Left lung (tissue), 10 donors: ENCODE measurements around the gene TSHZ3. TPM values are rescaled to one million over a fixed set of nuclear protein-coding genes. Genes with fewer than 3 reads are reported as not detected.
A peak's percentile ranks its signal among the peaks of the same experiment; 100 is the strongest.

Source experiments
- ATAC-seq: fragments of 200-7000 bp; cut with Tn5 transposase; one replicate; pipeline ENCODE4 v1.9.1; 2020; ENCODE audit warnings: moderate library complexity
- DNase-seq, 4 donors: peaks; one replicate each; pipeline ENCODE4 v3.0.0-alpha.2; 2013 to 2020
- H3K27ac ChIP-seq, 2 donors: fragments of 200-600 bp; sonication (generic) in 1 of 2; one replicate each; pipeline versions ENCODE4 v1.5.0 to v1.8.0; 2020 to 2021
- H3K27me3 ChIP-seq, 2 donors: fragments of 200-600 bp; sonication (generic) in 1 of 2; one replicate each; pipeline versions ENCODE4 v1.5.0 to v1.8.0; 2020 to 2021
- H3K36me3 ChIP-seq, 2 donors: fragments of 200-600 bp; sonication (generic) in 1 of 2; one replicate each; pipeline versions ENCODE4 v1.5.0 to v1.8.0; 2020 to 2021
- H3K4me1 ChIP-seq, 2 donors: fragments of 200-600 bp; one replicate each; pipeline ENCODE4 v1.8.0; 2021
- H3K4me3 ChIP-seq, 2 donors: fragments of 200-600 bp; sonication (generic) in 1 of 2; one replicate each; pipeline versions ENCODE4 v1.5.0 to v1.8.0; 2020 to 2021; ENCODE audit warnings: mild to moderate bottlenecking in 1 of 2
- H3K9me3 ChIP-seq, 2 donors: fragments of 200-600 bp; sonication (generic) in 1 of 2; one replicate each; pipeline versions ENCODE4 v1.5.0 to v1.8.0; 2020 to 2021
- CTCF ChIP-seq, 2 donors: fragments of 200-600 bp; sonication (generic) in 1 of 2; IDR thresholded peaks; one replicate each; pipeline versions ENCODE4 v1.5.0 to v1.8.0; 2021; ENCODE audit warnings: antibody characterized with exemption in 2 of 2
- intact Hi-C, 2 donors: fragments of 100-400 bp; cut with DNase I; formaldehyde crosslinking; loops; one replicate each; pipeline versions ENCODE4 v1.11.2 to v1.14.2; 2022
- polyA plus RNA-seq, 6 donors: library from polyadenylated mRNA; unstranded; fragments of 120-200 nt; gene quantifications; one replicate each; pipeline ENCODE4 v1.2.1, GENCODE V29; 2013; ENCODE audit not compliant: insufficient read length in 6 of 6
- total RNA-seq, 2 donors: library from RNA; stranded (reverse); fragmentation: NEBNext Ultra II Directional; extraction: Animal tissue kit (Norgen Biotek cat#: 25700); gene quantifications; one replicate each; pipeline ENCODE4 v1.2.1, GENCODE V29; 2021
- donor health status: DM: no; HTN: yes; CAD: no.
- donor health status: DM: no; HTN: no; CAD: no.

Gene TSHZ3
- total and polyA plus RNA-seq, 8 donors = 6.7 to 42.9 (median 35.2) TPM

GRCh38 chr19:31306006-31306753 is 43.1 kb downstream of the TSHZ3 start:
- intact Hi-C loops = no loop called here
- no peak for ATAC-seq

GRCh38 chr19:31304831-31305312 is 44.4 kb downstream of the TSHZ3 start:
- intact Hi-C loops = no loop called here
- Histone ChIP-seq H3K4me1 (peaks cover 0 to 7% of the 10 kb centered on the region in 2 donors), H3K27ac (no peak overlapping the region), H3K4me3 (no peak overlapping the region), H3K27me3 (no peaks in the 10 kb centered on the region), H3K36me3 (no peaks in the 10 kb centered on the region), H3K9me3 (no peaks in the 10 kb centered on the region)
- peak in 1 of 4 donors; percentile 34 for DNase-seq
- no peak for TF ChIP-seq CTCF (IDR thresholded peaks at IDR 0.05)
- peak; percentile 64 for ATAC-seq

More at GRCh38 chr19:31306006-31306753, 43.1 kb downstream of the TSHZ3 start:
- no peak for TF ChIP-seq CTCF (IDR thresholded peaks at IDR 0.05)
- no peaks in the 10 kb centered on the region for H3K9me3 ChIP-seq
- H3K4me1 ChIP-seq = peaks cover 0 to 7% of the 10 kb centered on the region in 2 donors
- H3K4me3 ChIP-seq = no peak overlapping the region
- no peaks in the 10 kb centered on the region for H3K36me3 ChIP-seq
- no peaks in the 10 kb centered on the region for H3K27me3 ChIP-seq
- DNase-seq = peak in 1 of 4 donors; percentile 27
- no peak overlapping the region for H3K27ac ChIP-seq

GRCh38 chr19:31303262-31303815 is 45.9 kb downstream of the TSHZ3 start:
- Histone ChIP-seq H3K36me3 (no peaks in the 10 kb centered on the region), H3K27me3 (no peaks in the 10 kb centered on the region), H3K4me3 (no peak overlapping the region), H3K27ac (no peak overlapping the region), H3K4me1 (peaks cover 0 to 7% of the 10 kb centered on the region in 2 donors), H3K9me3 (no peaks in the 10 kb centered on the region)
- ATAC-seq (no peak), DNase-seq (peak in 1 of 4 donors; percentile 21)
- intact Hi-C loops = no loop called here
- no peak for TF ChIP-seq CTCF (IDR thresholded peaks at IDR 0.05)

GRCh38 chr19:31301306-31301980 is 47.8 kb downstream of the TSHZ3 start:
- DNase-seq (peak in 1 of 4 donors; percentile 12), ATAC-seq (no peak)
- H3K4me3 ChIP-seq = no peak overlapping the region
- H3K4me1 ChIP-seq = peaks cover 0 to 7% of the 10 kb centered on the region in 2 donors
- no peaks in the 10 kb centered on the region for H3K27me3 ChIP-seq
- no peaks in the 10 kb centered on the region for H3K9me3 ChIP-seq
- intact Hi-C loops = no loop called here
- H3K27ac ChIP-seq = no peak overlapping the region
- TF ChIP-seq CTCF (IDR thresholded peaks at IDR 0.05) = no peak
- no peaks in the 10 kb centered on the region for H3K36me3 ChIP-seq

- no peak for ATAC-seq
- H3K27ac ChIP-seq = no peak overlapping the region
- H3K4me1 ChIP-seq = peaks cover 0 to 3% of the 10 kb centered on the region in 2 donors
- no peaks in the 10 kb centered on the region for H3K9me3 ChIP-seq
- no peak for TF ChIP-seq CTCF (IDR thresholded peaks at IDR 0.05)
- no peak overlapping the region for H3K4me3 ChIP-seq
- intact Hi-C loops = no loop called here
- peak in 1 of 4 donors; percentile 19 for DNase-seq
- H3K27me3 ChIP-seq = no peaks in the 10 kb centered on the region
- H3K36me3 ChIP-seq = no peaks in the 10 kb centered on the region
Observed at GRCh38 chr19:31300422-31300821, 48.8 kb downstream of the TSHZ3 start.
